ENCODE data around the gene BAG5.
"Not testable (repeated sequence)": the region's sequence is repeated elsewhere in the genome, so short reads cannot be mapped to it uniquely, and the experiment has no call there.

BAG5 gene

GRCh38 chr14:103534576-103535061, 27.8 kb downstream of the BAG5 start:
- no peak for DNase-seq (ENCODE audit: low spot score)

GRCh38 chr14:103533999-103534575, 28.4 kb downstream of the BAG5 start:
- no peak for DNase-seq (ENCODE audit: low spot score)

GRCh38 chr14:103533137-103533998, 29.1 kb downstream of the BAG5 start:
- DNase-seq (ENCODE audit: low spot score) = no peak

GRCh38 chr14:103532216-103533136, 30.0 kb downstream of the BAG5 start:
- no peak for DNase-seq (ENCODE audit: low spot score)

GRCh38 chr14:103531421-103532215, 30.8 kb downstream of the BAG5 start:
- no peak for DNase-seq (ENCODE audit: low spot score)

- no peak for DNase-seq (ENCODE audit: low spot score)
Measured at GRCh38 chr14:103530831-103531230, 31.6 kb downstream of the BAG5 start.

GRCh38 chr14:103530390-103530789, 32.1 kb downstream of the BAG5 start:
- no peak for DNase-seq (ENCODE audit: low spot score)

- no peak for DNase-seq (ENCODE audit: low spot score)
Measured at GRCh38 chr14:103529383-103530365, 32.8 kb downstream of the BAG5 start.

- DNase-seq (ENCODE audit: low spot score) = peak; percentile 56
Measured at GRCh38 chr14:103528587-103529382, 33.7 kb downstream of the BAG5 start, which contains the start of gene TRMT61A. TSS of gene TRMT61A (plus strand) at chr14:103529196. CDS start at chr14:103529979, 783 bp downstream.

GRCh38 chr14:103528146-103528586, 34.3 kb downstream of the BAG5 start:
- DNase-seq (ENCODE audit: low spot score) = no peak

GRCh38 chr14:103527408-103528145, 34.9 kb downstream of the BAG5 start:
- DNase-seq (ENCODE audit: low spot score) = no peak

GRCh38 chr14:103526914-103527248, 35.6 kb downstream of the BAG5 start:
- DNase-seq (ENCODE audit: low spot score) = no peak

GRCh38 chr14:103526247-103526913, 36.1 kb downstream of the BAG5 start:
- DNase-seq (ENCODE audit: low spot score) = no peak

GRCh38 chr14:103525430-103526246, 36.8 kb downstream of the BAG5 start:
- DNase-seq (ENCODE audit: low spot score) = not testable (repeated sequence)

GRCh38 chr14:103524002-103524935, 38.2 kb downstream of the BAG5 start:
- no peak for DNase-seq (ENCODE audit: low spot score)

- DNase-seq (ENCODE audit: low spot score) = no peak
Measured at GRCh38 chr14:103523575-103523954, 38.9 kb downstream of the BAG5 start.
